ENCODE data around the gene NRXN2. TPM values are rescaled to one million over a fixed set of nuclear protein-coding genes. Genes with fewer than 3 reads are reported as not detected.

Gene NRXN2
- polyA plus RNA-seq, 4 donors, result 15.1 to 55.2 (median 18.8) TPM

- no peak for DNase-seq (ENCODE audit: low read depth in 4 of 4, low spot score in 3 of 4)
Observed at GRCh38 chr11:64560139-64560771, 162.7 kb downstream of the NRXN2 start.

- peak in 1 of 4 donors; percentile 46 for DNase-seq (ENCODE audit: low read depth in 4 of 4, low spot score in 3 of 4)
Observed at GRCh38 chr11:64559351-64560138, 163.5 kb downstream of the NRXN2 start.

GRCh38 chr11:64558869-64559268, 164.1 kb downstream of the NRXN2 start:
- DNase-seq (ENCODE audit: low read depth in 4 of 4, low spot score in 3 of 4), result no peak

GRCh38 chr11:64558065-64558745, 164.8 kb downstream of the NRXN2 start:
- no peak for DNase-seq (ENCODE audit: low read depth in 4 of 4, low spot score in 3 of 4)

- DNase-seq (ENCODE audit: low read depth in 4 of 4, low spot score in 3 of 4), result no peak
Observed at GRCh38 chr11:64556721-64557250, 166.2 kb downstream of the NRXN2 start.

Other genes starting within 250 kb of the NRXN2 start
- gene SLC22A11, start 167.3 kb downstream of the NRXN2 start, polyA plus RNA-seq (ENCODE audit: insufficient read length in 4 of 4), result 10 to 100 TPM in 3 of 4 donors, under 1 TPM in 1; 0.98 to 33.0 (median 21.4) TPM
- 1 to 10 TPM in 3 of 4 donors, under 1 TPM in 1; 0.08 to 5.3 (median 3.2) TPM for gene SLC22A12, start 132.0 kb downstream of the NRXN2 start, polyA plus RNA-seq (ENCODE audit: insufficient read length in 4 of 4)
- 1 to 10 TPM; 4.1 to 7.7 (median 6.3) TPM for gene RASGRP2, start 20.9 kb upstream of the NRXN2 start, polyA plus RNA-seq (ENCODE audit: insufficient read length in 4 of 4)
- 10 to 100 TPM in 1 of 4 donors, 1 to 10 TPM in 3; 1.3 to 11.9 (median 2.4) TPM for gene PYGM, start 36.8 kb upstream of the NRXN2 start, polyA plus RNA-seq (ENCODE audit: insufficient read length in 4 of 4)
- 100 to 1,000 TPM; 299 to 439 (median 376) TPM for gene SF1, start 55.3 kb upstream of the NRXN2 start, polyA plus RNA-seq (ENCODE audit: insufficient read length in 4 of 4)
- gene MAP4K2, start 80.0 kb upstream of the NRXN2 start, polyA plus RNA-seq (ENCODE audit: insufficient read length in 4 of 4), result 10 to 100 TPM; 12.9 to 27.7 (median 18.1) TPM
- gene MEN1, start 87.4 kb upstream of the NRXN2 start, polyA plus RNA-seq (ENCODE audit: insufficient read length in 4 of 4), result 10 to 100 TPM; 31.4 to 50.8 (median 36.5) TPM
- 1 to 10 TPM in 3 of 4 donors, under 1 TPM in 1; 0.97 to 10.0 (median 4.9) TPM for gene CDC42BPG, start 121.5 kb upstream of the NRXN2 start, polyA plus RNA-seq (ENCODE audit: insufficient read length in 4 of 4)
- gene EHD1, start 155.4 kb upstream of the NRXN2 start, polyA plus RNA-seq (ENCODE audit: insufficient read length in 4 of 4), result 10 to 100 TPM; 48.7 to 68.8 (median 58.5) TPM
- gene ATG2A, start 194.0 kb upstream of the NRXN2 start, polyA plus RNA-seq (ENCODE audit: insufficient read length in 4 of 4), result 10 to 100 TPM; 12.9 to 26.0 (median 15.6) TPM
- 10 to 100 TPM; 13.2 to 20.8 (median 17.4) TPM for gene PPP2R5B, start 201.5 kb upstream of the NRXN2 start, polyA plus RNA-seq (ENCODE audit: insufficient read length in 4 of 4)
- 1 to 10 TPM; 1.6 to 3.5 (median 2.4) TPM for gene GPHA2, start 212.7 kb upstream of the NRXN2 start, polyA plus RNA-seq (ENCODE audit: insufficient read length in 4 of 4)
- gene MAJIN, start 248.9 kb upstream of the NRXN2 start, polyA plus RNA-seq (ENCODE audit: insufficient read length in 4 of 4), result 1 to 10 TPM in 1 of 4 donors, under 1 TPM in 2, not detected in 1; 0.53 to 1.3 (median 0.92) TPM

Measured in left renal pelvis (tissue), 4 donors.